ENCODE results near the gene DDX47.
"Not testable (repeated sequence)": the region's sequence is repeated elsewhere in the genome, so short reads cannot be mapped to it uniquely, and the experiment has no call there.

Gene DDX47

GRCh38 chr12:12823811-12824210, 10.7 kb downstream of the DDX47 start:
- DNase-seq: no peak

- no peak for DNase-seq
These were observed 22.4 kb downstream of the DDX47 start for GRCh38 chr12:12835378-12836146.

GRCh38 chr12:12836571-12836970, 23.4 kb downstream of the DDX47 start:
- no peak for DNase-seq

- peak; percentile 31 for DNase-seq
These were observed 24.1 kb downstream of the DDX47 start for GRCh38 chr12:12837025-12837812.

GRCh38 chr12:12837813-12838153, 24.6 kb downstream of the DDX47 start:
- DNase-seq: no peak

GRCh38 chr12:12839003-12839395, 25.9 kb downstream of the DDX47 start:
- no peak for DNase-seq

GRCh38 chr12:12839439-12839838, 26.3 kb downstream of the DDX47 start:
- DNase-seq: not testable (repeated sequence)

GRCh38 chr12:12839873-12840579, 26.9 kb downstream of the DDX47 start:
- no peak for DNase-seq

- no peak for DNase-seq
These were observed 27.4 kb downstream of the DDX47 start for GRCh38 chr12:12840580-12840899.

GRCh38 chr12:12841428-12841827, 28.3 kb downstream of the DDX47 start:
- DNase-seq: not testable (repeated sequence)

- no peak for DNase-seq
These were observed 32.7 kb downstream of the DDX47 start for GRCh38 chr12:12845794-12846243.

GRCh38 chr12:12846780-12847179, 33.6 kb downstream of the DDX47 start:
- DNase-seq: not testable (repeated sequence)

GRCh38 chr12:12853435-12853834, 40.3 kb downstream of the DDX47 start:
- no peak for DNase-seq

GRCh38 chr12:12859690-12860089, 46.5 kb downstream of the DDX47 start:
- no peak for DNase-seq

- DNase-seq: no peak
These were observed 51.1 kb downstream of the DDX47 start for GRCh38 chr12:12864243-12864642.

- no peak for DNase-seq
These were observed 55.5 kb downstream of the DDX47 start for GRCh38 chr12:12868477-12869235.

- DNase-seq: no peak
These were observed 57.3 kb downstream of the DDX47 start for GRCh38 chr12:12870465-12870864.

GRCh38 chr12:12871587-12872138, 58.5 kb downstream of the DDX47 start:
- no peak for DNase-seq

- no peak for DNase-seq
These were observed 59.2 kb downstream of the DDX47 start for GRCh38 chr12:12872139-12872933.

GRCh38 chr12:12872934-12873275, 59.8 kb downstream of the DDX47 start:
- no peak for DNase-seq

GRCh38 chr12:12874029-12874428, 60.9 kb downstream of the DDX47 start:
- DNase-seq: no peak

GRCh38 chr12:12875301-12875700, 62.2 kb downstream of the DDX47 start:
- not testable (repeated sequence) for DNase-seq

Measured in NCI-H1092 treated with DMSO at 0.1 percent for 48 hours (cell line).